IMR-90 (cell line): ENCODE measurements around the gene CBR1. TPM values are rescaled to one million over a fixed set of nuclear protein-coding genes. Genes with fewer than 3 reads are reported as not detected.

ENCODE experiments used
- ATAC-seq: fragments of 200-7000 bp; cut with Tn5 transposase; 2 replicates; pipeline ENCODE4 v1.9.1; 2020; ENCODE audit warnings: low read depth, mild to moderate bottlenecking, moderate library complexity
- BruUV-seq: library from RNA; stranded (reverse); fragments of 400-500 nt; replicated peaks from 2 replicates; lab custom pipeline; 2021; lab: Mats Ljungman, UMichigan
- CTCF ChIA-PET: fragments of 300-600 bp; formaldehyde crosslinking; extraction: SDS; loops from one replicate; lab custom pipeline; 2021; ENCODE audit warnings: antibody characterized with exemption; lab: Yijun Ruan, JAX
- POLR2A ChIA-PET: fragments of 300-600 bp; sonication (Branson Sonifier 250); formaldehyde crosslinking; loops from one replicate; lab custom pipeline; 2022; ENCODE audit warnings: antibody characterized with exemption; ENCODE audit not compliant: unreplicated experiment; lab: Charles Lee
- DNase-seq: peaks from one replicate; pipeline ENCODE4 v3.0.0; 2013
- H2AFZ ChIP-seq: replicated peaks from 2 replicates; pipeline ENCODE3; 2013; ENCODE audit warnings: low read length, mild to moderate bottlenecking; ENCODE audit not compliant: poor library complexity
- H2AK5ac ChIP-seq: 2 replicates; pipeline ENCODE4 v1.6.1; 2013; ENCODE audit warnings: low read depth, low read length, inconsistent platforms
- H2AK9ac ChIP-seq: replicated peaks from 2 replicates; pipeline ENCODE3; 2013; ENCODE audit warnings: mild to moderate bottlenecking, low read depth, low read length, moderate library complexity; ENCODE audit not compliant: poor library complexity
- H2BK120ac ChIP-seq: 2 replicates; pipeline ENCODE4 v1.6.1; 2013; ENCODE audit warnings: low read depth, low read length, inconsistent platforms
- H2BK15ac ChIP-seq: 3 replicates; pipeline ENCODE4 v1.6.1; 2013; ENCODE audit warnings: low read depth, low read length, inconsistent platforms
- H2BK20ac ChIP-seq: 2 replicates; pipeline ENCODE4 v1.6.1; 2013; ENCODE audit warnings: low read depth, mild to moderate bottlenecking, inconsistent platforms, low read length, moderate library complexity
- H2BK5ac ChIP-seq: 2 replicates; pipeline ENCODE4 v1.6.1; 2013; ENCODE audit warnings: mild to moderate bottlenecking, low read depth, low read length, inconsistent platforms; ENCODE audit not compliant: poor library complexity, severe bottlenecking
- H3K14ac ChIP-seq: replicated peaks from 2 replicates; pipeline ENCODE4 v1.6.1; 2013; ENCODE audit warnings: low read depth, low read length, inconsistent platforms
- H3K18ac ChIP-seq: 2 replicates; pipeline ENCODE4 v1.6.1; 2013; ENCODE audit warnings: low read depth, low read length, control low read depth
- H3K23ac ChIP-seq: 2 replicates; pipeline ENCODE4 v1.6.1; 2013; ENCODE audit warnings: low read depth, low read length, inconsistent platforms
- H3K27ac ChIP-seq: 2 replicates; pipeline ENCODE4 v1.5.1; 2013; ENCODE audit warnings: mild to moderate bottlenecking, control low read depth, low read length; ENCODE audit not compliant: insufficient read depth
- H3K27me3 ChIP-seq: 2 replicates; pipeline ENCODE4 v1.6.1; 2013; ENCODE audit warnings: low read length; ENCODE audit not compliant: control insufficient read depth, insufficient read depth
- H3K36me3 ChIP-seq: 2 replicates; pipeline ENCODE4 v1.6.1; 2013; ENCODE audit warnings: low read length, mixed read lengths; ENCODE audit not compliant: control insufficient read depth, insufficient read depth
- H3K4ac ChIP-seq: 2 replicates; pipeline ENCODE4 v1.6.1; 2013; ENCODE audit warnings: low read depth, low read length, inconsistent platforms
- H3K4me1 ChIP-seq: 2 replicates; pipeline ENCODE4 v1.6.1; 2013; ENCODE audit warnings: low read length, mixed read lengths; ENCODE audit not compliant: control insufficient read depth, insufficient read depth
- H3K4me2 ChIP-seq: 2 replicates; pipeline ENCODE4 v1.6.1; 2013; ENCODE audit warnings: low read depth, mild to moderate bottlenecking, control low read depth, low read length, moderate library complexity
- H3K4me3 ChIP-seq: 2 replicates; pipeline ENCODE4 v1.5.1; 2013; ENCODE audit warnings: low read depth, mild to moderate bottlenecking, control low read depth, low read length, moderate library complexity; ENCODE audit not compliant: insufficient read depth
- H3K56ac ChIP-seq: 2 replicates; pipeline ENCODE4 v1.6.1; 2013; ENCODE audit warnings: low read length, inconsistent platforms; ENCODE audit not compliant: insufficient read depth; ENCODE audit errors: extremely low read depth
- H3K79me1 ChIP-seq, 2 experiments: 2 replicates each; pipeline ENCODE4 v1.6.1; 2013; ENCODE audit warnings: low read length in 2 of 2, inconsistent platforms in 1 of 2, low read depth in 1 of 2
- H3K9ac ChIP-seq: 2 replicates; pipeline ENCODE4 v1.6.1; 2013; ENCODE audit warnings: low read depth, low read length, control low read depth
- H3K9me1 ChIP-seq: 2 replicates; pipeline ENCODE4 v1.6.1; 2013; ENCODE audit warnings: low read length, inconsistent platforms; ENCODE audit not compliant: insufficient read depth
- H3K9me3 ChIP-seq: 2 replicates; pipeline ENCODE4 v1.6.1; 2013; ENCODE audit warnings: low read length; ENCODE audit not compliant: control insufficient read depth, insufficient read depth
- H4K20me1 ChIP-seq: 2 replicates; pipeline ENCODE4 v1.6.1; 2013; ENCODE audit warnings: low read length, inconsistent platforms; ENCODE audit not compliant: insufficient read depth
- H4K5ac ChIP-seq: 2 replicates; pipeline ENCODE4 v1.6.1; 2013; ENCODE audit warnings: mild to moderate bottlenecking, low read depth, low read length, control low read depth
- H4K8ac ChIP-seq, 2 experiments: 2 replicates each; pipeline ENCODE4 v1.6.1; 2013; ENCODE audit warnings: low read depth in 2 of 2, low read length in 2 of 2, control low read depth in 1 of 2, inconsistent platforms in 1 of 2
- H4K91ac ChIP-seq: 2 replicates; pipeline ENCODE4 v1.6.1; 2013; ENCODE audit warnings: low read depth, low read length, inconsistent platforms; ENCODE audit not compliant: insufficient read depth
- CTCF ChIP-seq: conservative IDR thresholded peaks from 2 replicates; pipeline ENCODE4 v1.5.1; 2012; ENCODE audit warnings: mild to moderate bottlenecking, low read depth, low read length, improper control_type of control experiment
- ELK1 ChIP-seq: fragments of 150-350 bp; IDR thresholded peaks from 2 replicates; pipeline ENCODE4 v1.6.1; 2016; ENCODE audit warnings: low read depth, mild to moderate bottlenecking, low read length, moderate library complexity, borderline replicate concordance
- MAZ ChIP-seq: IDR thresholded peaks from 2 replicates; pipeline ENCODE4 v1.6.1; 2012; ENCODE audit warnings: low read depth, mild to moderate bottlenecking, low read length, improper control_type of control experiment, moderate library complexity, borderline replicate concordance
- NFE2L2 ChIP-seq: fragments of 150-350 bp; IDR thresholded peaks from 2 replicates; pipeline ENCODE4 v1.6.1; 2016; ENCODE audit warnings: low read depth, mild to moderate bottlenecking, low read length
- RAD21 ChIP-seq: IDR thresholded peaks from 2 replicates; pipeline ENCODE4 v1.6.1; 2012; ENCODE audit warnings: low read length, improper control_type of control experiment
- RCOR1 ChIP-seq: IDR thresholded peaks from 2 replicates; pipeline ENCODE4 v1.6.1; 2012; ENCODE audit warnings: mild to moderate bottlenecking, low read length, improper control_type of control experiment; ENCODE audit not compliant: insufficient replicate concordance
- RFX5 ChIP-seq: IDR thresholded peaks from 2 replicates; pipeline ENCODE4 v1.8.0; 2012; ENCODE audit warnings: low read depth, mild to moderate bottlenecking, low read length, moderate library complexity
- SMC3 ChIP-seq: fragments of 150-350 bp; IDR thresholded peaks from 2 replicates; pipeline ENCODE4 v1.6.1; 2016; ENCODE audit warnings: low read depth, mild to moderate bottlenecking, antibody characterized with exemption, low read length, moderate library complexity
- USF2 ChIP-seq: fragments of 150-350 bp; IDR thresholded peaks from 2 replicates; pipeline ENCODE4 v1.6.1; 2017; ENCODE audit warnings: mild to moderate bottlenecking, antibody characterized with exemption, low read length, low read depth
- WGBS, 2 experiments: methylation state at CpG; one replicate each; pipeline versions ENCODE4 v1.1.5 to v1.1.7; 2013; ENCODE audit warnings: missing lambda C conversion rate in 2 of 2; ENCODE audit not compliant: insufficient read length in 1 of 2; ENCODE audit errors: extremely low coverage in 2 of 2; 5-methylcytosine and 5-hydroxymethylcytosine counted together
- dilution Hi-C: fragments of 300-500 bp; cut with HindIII; formaldehyde crosslinking; loops from one replicate; pipeline ENCODE4 v1.14.3; 2018; ENCODE audit warnings: low sequenced_read_pairs; ENCODE audit not compliant: unreplicated experiment
- in situ Hi-C: fragments of 300-500 bp; cut with MboI; formaldehyde crosslinking; loops from 3 replicates; pipeline ENCODE4 v1.14.3; 2019; ENCODE audit warnings: low sequenced_read_pairs, inconsistent platforms, mixed read lengths
- intact Hi-C: fragments of 100-400 bp; cut with micrococcal nuclease; formaldehyde crosslinking; loops from 2 replicates; pipeline ENCODE4 v1.10.0; 2022
- polyA plus RNA-seq, 3 experiments: library from polyadenylated mRNA; depleted of rRNA; stranded (reverse); fragments of >200 nt; gene quantifications; 2 replicates each; pipeline ENCODE4 v1.2.3, GENCODE V29; 2012; ENCODE audit warnings: low replicate concordance in 1 of 3
- total RNA-seq: library from RNA; depleted of rRNA; stranded (reverse); fragments of >200 nt; gene quantifications from 2 replicates; pipeline ENCODE4 v1.2.3, GENCODE V29; 2012

Gene CBR1
- total and polyA plus RNA-seq, 2 of the 4 experiments (the other 2 are of a cell fraction), result 122 to 222 TPM

- TF ChIP-seq CTCF (no peak), RAD21 (no peak), RCOR1 (no peak)
Measured at GRCh38 chr21:36070999-36071398, 1.2 kb downstream of the CBR1 start (continued).

- Histone ChIP-seq H3K79me1 (peaks cover 25 to 43% of the 10 kb centered on the region in 2 experiments; a peak in 3 of 4 replicates), H4K91ac (no peak overlapping the region), H2BK5ac (no peak overlapping the region), H4K5ac (no peak overlapping the region), H4K20me1 (peaks cover 10% of the 10 kb centered on the region; the same call in 1 of the 2 replicates), H3K18ac (no peak overlapping the region), H3K9me3 (peaks cover 7% of the 10 kb centered on the region), H2AK5ac (no peak overlapping the region), H3K4me1 (peaks cover 10% of the 10 kb centered on the region), H3K14ac (no peak overlapping the region), H3K27ac (no peak overlapping the region), H3K9ac (no peak overlapping the region), H2BK20ac (no peak overlapping the region), H3K9me1 (peaks cover 11% of the 10 kb centered on the region), H3K4me3 (no peak overlapping the region), H2BK120ac (no peak overlapping the region), H2AK9ac (no peak overlapping the region), H3K4ac (no peak overlapping the region), H4K8ac (no peak overlapping the region), H3K56ac (no peak overlapping the region), H3K23ac (0 out of 2 replicates have a peak overlapping the region, but pooled peaks have one; percentile 20), H3K27me3 (no peaks in the 10 kb centered on the region), H3K36me3 (peaks cover 17% of the 10 kb centered on the region), H2AFZ (no peak overlapping the region), H2BK15ac (no peak overlapping the region), H3K4me2 (no peak overlapping the region; the same call in 1 of the 2 replicates)
- WGBS, 2 experiments, result 95% methylated on average over 12 of the region's 12 CpGs; no CpG with 5 or more reads in 1 of the 2 experiments
- TSS peak; percentile 59 for BruUV-seq
- POLR2A ChIA-PET, result no interaction called here
- intact Hi-C loops (no loop called here), dilution Hi-C loops (no loop called here), in situ Hi-C loops (no loop called here)
- CTCF ChIA-PET, result no interaction called here
- ATAC-seq (no peak), DNase-seq (no peak)
- TF ChIP-seq MAZ (no peak), USF2 (no peak), NFE2L2 (no peak), SMC3 (no peak), RCOR1 (no peak), RFX5 (no peak), ELK1 (no peak), RAD21 (no peak)
Measured at GRCh38 chr21:36072453-36073162, 2.8 kb downstream of the CBR1 start.
